Neural cell (in vitro differentiated cells): ENCODE data around the gene HLA-G. TPM values are rescaled to one million over a fixed set of nuclear protein-coding genes. Genes with fewer than 3 reads are reported as not detected.

Experiments
- H2AFZ ChIP-seq: fragments of 200-600, 300-800 bp; sonication (generic), shearing (Covaris generic); 2 replicates; pipeline ENCODE4 v1.6.0; 2014; ENCODE audit warnings: low read depth, mild to moderate bottlenecking, antibody characterized with exemption, low read length, moderate library complexity
- H3F3A ChIP-seq: fragments of 200-600 bp; shearing (Covaris generic); 2 replicates; pipeline ENCODE4 v1.6.1; 2016; ENCODE audit warnings: mild to moderate bottlenecking, moderate library complexity, mixed read lengths, antibody characterized with exemption, low read length; ENCODE audit not compliant: insufficient read depth, poor library complexity, severe bottlenecking
- H3K27ac ChIP-seq: fragments of 200-600, 300-800 bp; sonication (generic), shearing (Covaris generic); 2 replicates; pipeline ENCODE4 v1.5.1; 2014; ENCODE audit warnings: mild to moderate bottlenecking, low read length, moderate library complexity
- H3K27me3 ChIP-seq: fragments of 300-800, 200-600 bp; sonication (generic), shearing (Covaris generic); 2 replicates; pipeline ENCODE4 v1.6.0; 2014; ENCODE audit warnings: mild to moderate bottlenecking, low read depth, low read length, moderate library complexity; ENCODE audit not compliant: insufficient read depth
- H3K36me3 ChIP-seq: fragments of 300-800, 200-600 bp; sonication (generic), shearing (Covaris generic); 2 replicates; pipeline ENCODE4 v1.5.1; 2014; ENCODE audit warnings: mild to moderate bottlenecking, antibody characterized with exemption, low read length, moderate library complexity; ENCODE audit not compliant: insufficient read depth
- H3K4me2 ChIP-seq: fragments of 300-800, 200-600 bp; sonication (generic), shearing (Covaris generic); 2 replicates; pipeline ENCODE4 v1.6.0; 2014; ENCODE audit warnings: mild to moderate bottlenecking, low read length
- H3K4me3 ChIP-seq: fragments of 300-800, 200-600 bp; sonication (generic), shearing (Covaris generic); 2 replicates; pipeline ENCODE4 v1.5.1; 2014; ENCODE audit warnings: mild to moderate bottlenecking, low read length, moderate library complexity
- H3K79me2 ChIP-seq: fragments of 200-600 bp; shearing (Covaris generic); replicated peaks from 2 replicates; pipeline ENCODE4 v1.6.0; 2014; ENCODE audit warnings: mild to moderate bottlenecking, low read length, moderate library complexity; ENCODE audit not compliant: insufficient read depth
- H3K9ac ChIP-seq: fragments of 300-800, 200-600 bp; sonication (generic), shearing (Covaris generic); 2 replicates; pipeline ENCODE4 v1.6.1; 2016; ENCODE audit warnings: mild to moderate bottlenecking, low read length, mixed read lengths
- H3K9me2 ChIP-seq: fragments of 200-600 bp; shearing (Covaris generic); 2 replicates; pipeline ENCODE4 v1.6.1; 2016; ENCODE audit warnings: mild to moderate bottlenecking, low read length, mixed read lengths; ENCODE audit not compliant: insufficient read depth
- H3K9me3 ChIP-seq: fragments of 200-600, 300-800 bp; sonication (generic), shearing (Covaris generic); 2 replicates; pipeline ENCODE4 v1.6.1; 2016; ENCODE audit warnings: mild to moderate bottlenecking, mixed run types, low read length, moderate library complexity, mixed read lengths
- H4K20me1 ChIP-seq: fragments of 200-600 bp; shearing (Covaris generic); 2 replicates; pipeline ENCODE4 v1.6.1; 2016; ENCODE audit warnings: mild to moderate bottlenecking, mixed run types; ENCODE audit not compliant: insufficient read depth
- EP300 ChIP-seq: fragments of 450-650 bp; conservative IDR thresholded peaks from 2 replicates; pipeline ENCODE4 v1.6.1; 2014; ENCODE audit warnings: antibody characterized with exemption, mild to moderate bottlenecking, moderate library complexity; ENCODE audit not compliant: poor library complexity, severe bottlenecking
- EZH2 ChIP-seq: fragments of 200-600, 300-800 bp; shearing (Covaris generic), sonication (generic); IDR thresholded peaks from 2 replicates; pipeline ENCODE4 v1.6.1; 2014; ENCODE audit warnings: antibody characterized with exemption, low read length, borderline replicate concordance, mild to moderate bottlenecking; ENCODE audit not compliant: insufficient read depth, poor library complexity, severe bottlenecking
- MXI1 ChIP-seq: fragments of 450-650 bp; conservative IDR thresholded peaks from 2 replicates; pipeline ENCODE4 v1.6.1; 2014; ENCODE audit warnings: antibody characterized with exemption, mild to moderate bottlenecking; ENCODE audit not compliant: poor library complexity, severe bottlenecking
- POLR2AphosphoS5 ChIP-seq: IDR thresholded peaks from 2 replicates; pipeline ENCODE4 v1.6.1; 2012
- RAD21 ChIP-seq: fragments of 450-650 bp; conservative IDR thresholded peaks from 2 replicates; pipeline ENCODE4 v1.6.1; 2014; ENCODE audit warnings: antibody characterized with exemption, mild to moderate bottlenecking, moderate library complexity
- SMC3 ChIP-seq: fragments of 450-650 bp; conservative IDR thresholded peaks from 2 replicates; pipeline ENCODE4 v1.6.1; 2014; ENCODE audit warnings: antibody characterized with exemption, mild to moderate bottlenecking, moderate library complexity; ENCODE audit not compliant: poor library complexity
- TAF1 ChIP-seq: IDR thresholded peaks from 2 replicates; pipeline ENCODE4 v1.6.1; 2012; ENCODE audit warnings: low read depth
- polyA plus RNA-seq: library from polyadenylated mRNA; depleted of rRNA; stranded (reverse); fragments of >200 nt; gene quantifications from 2 replicates; pipeline ENCODE4 v1.2.3, GENCODE V29; 2014
- TF ChIP-seq, protein P1 (sequence below): IDR thresholded peaks from 2 replicates; pipeline ENCODE4 v1.6.1; 2012; ENCODE audit warnings: borderline replicate concordance
- TF ChIP-seq, protein P2 (sequence below): fragments of 450-650 bp; IDR thresholded peaks from 2 replicates; pipeline ENCODE4 v1.5.1; 2014; ENCODE audit warnings: antibody characterized with exemption, mild to moderate bottlenecking, moderate library complexity; ENCODE audit not compliant: poor library complexity, severe bottlenecking

The HLA-G gene
- polyA plus RNA-seq, 1 donor from 2014 or later = not detected

DNA sequence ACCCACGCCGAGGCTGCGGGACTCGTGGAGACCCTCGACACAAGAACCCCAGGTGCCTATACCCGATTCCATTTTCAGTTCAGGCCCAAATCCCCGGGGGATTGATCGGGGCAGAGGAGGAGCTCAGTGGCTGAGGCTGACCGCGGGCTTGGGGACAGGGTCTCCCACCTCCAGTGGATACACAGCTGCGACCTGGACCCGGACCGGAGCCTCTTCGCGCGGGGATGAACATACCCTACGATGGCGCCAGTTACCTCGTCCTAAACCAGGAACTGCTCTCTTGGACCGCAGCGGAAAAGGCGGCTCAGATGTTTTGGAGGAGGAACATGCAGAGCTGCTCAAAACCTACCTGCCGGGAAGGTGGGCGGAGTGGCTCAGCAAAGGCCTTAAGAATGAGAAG lies 27.4 kb upstream of the HLA-G start:
- Histone ChIP-seq H3K4me3 (no peak overlapping the region), H2AFZ (no peak overlapping the region), H3K9me2 (no peaks in the 10 kb centered on the region), H3K4me2 (no peak overlapping the region), H3K79me2 (no peaks in the 10 kb centered on the region), H3K9me3 (no peaks in the 10 kb centered on the region), H3K27ac (no peak overlapping the region), H4K20me1 (no peaks in the 10 kb centered on the region), H3K36me3 (no peaks in the 10 kb centered on the region), H3K9ac (no peak overlapping the region), H3K27me3 (no peaks in the 10 kb centered on the region), H3F3A (no peaks in the 10 kb centered on the region)
- TF ChIP-seq TAF1 = no peak
- no peak for TF ChIP-seq SMC3
- TF ChIP-seq, protein P1, sequence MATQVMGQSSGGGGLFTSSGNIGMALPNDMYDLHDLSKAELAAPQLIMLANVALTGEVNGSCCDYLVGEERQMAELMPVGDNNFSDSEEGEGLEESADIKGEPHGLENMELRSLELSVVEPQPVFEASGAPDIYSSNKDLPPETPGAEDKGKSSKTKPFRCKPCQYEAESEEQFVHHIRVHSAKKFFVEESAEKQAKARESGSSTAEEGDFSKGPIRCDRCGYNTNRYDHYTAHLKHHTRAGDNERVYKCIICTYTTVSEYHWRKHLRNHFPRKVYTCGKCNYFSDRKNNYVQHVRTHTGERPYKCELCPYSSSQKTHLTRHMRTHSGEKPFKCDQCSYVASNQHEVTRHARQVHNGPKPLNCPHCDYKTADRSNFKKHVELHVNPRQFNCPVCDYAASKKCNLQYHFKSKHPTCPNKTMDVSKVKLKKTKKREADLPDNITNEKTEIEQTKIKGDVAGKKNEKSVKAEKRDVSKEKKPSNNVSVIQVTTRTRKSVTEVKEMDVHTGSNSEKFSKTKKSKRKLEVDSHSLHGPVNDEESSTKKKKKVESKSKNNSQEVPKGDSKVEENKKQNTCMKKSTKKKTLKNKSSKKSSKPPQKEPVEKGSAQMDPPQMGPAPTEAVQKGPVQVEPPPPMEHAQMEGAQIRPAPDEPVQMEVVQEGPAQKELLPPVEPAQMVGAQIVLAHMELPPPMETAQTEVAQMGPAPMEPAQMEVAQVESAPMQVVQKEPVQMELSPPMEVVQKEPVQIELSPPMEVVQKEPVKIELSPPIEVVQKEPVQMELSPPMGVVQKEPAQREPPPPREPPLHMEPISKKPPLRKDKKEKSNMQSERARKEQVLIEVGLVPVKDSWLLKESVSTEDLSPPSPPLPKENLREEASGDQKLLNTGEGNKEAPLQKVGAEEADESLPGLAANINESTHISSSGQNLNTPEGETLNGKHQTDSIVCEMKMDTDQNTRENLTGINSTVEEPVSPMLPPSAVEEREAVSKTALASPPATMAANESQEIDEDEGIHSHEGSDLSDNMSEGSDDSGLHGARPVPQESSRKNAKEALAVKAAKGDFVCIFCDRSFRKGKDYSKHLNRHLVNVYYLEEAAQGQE = no peak
- no peak for TF ChIP-seq MXI1
- TF ChIP-seq RAD21 = no peak
- TF ChIP-seq POLR2AphosphoS5 = no peak
- TF ChIP-seq EZH2 = no peak
- TF ChIP-seq, protein P2, sequence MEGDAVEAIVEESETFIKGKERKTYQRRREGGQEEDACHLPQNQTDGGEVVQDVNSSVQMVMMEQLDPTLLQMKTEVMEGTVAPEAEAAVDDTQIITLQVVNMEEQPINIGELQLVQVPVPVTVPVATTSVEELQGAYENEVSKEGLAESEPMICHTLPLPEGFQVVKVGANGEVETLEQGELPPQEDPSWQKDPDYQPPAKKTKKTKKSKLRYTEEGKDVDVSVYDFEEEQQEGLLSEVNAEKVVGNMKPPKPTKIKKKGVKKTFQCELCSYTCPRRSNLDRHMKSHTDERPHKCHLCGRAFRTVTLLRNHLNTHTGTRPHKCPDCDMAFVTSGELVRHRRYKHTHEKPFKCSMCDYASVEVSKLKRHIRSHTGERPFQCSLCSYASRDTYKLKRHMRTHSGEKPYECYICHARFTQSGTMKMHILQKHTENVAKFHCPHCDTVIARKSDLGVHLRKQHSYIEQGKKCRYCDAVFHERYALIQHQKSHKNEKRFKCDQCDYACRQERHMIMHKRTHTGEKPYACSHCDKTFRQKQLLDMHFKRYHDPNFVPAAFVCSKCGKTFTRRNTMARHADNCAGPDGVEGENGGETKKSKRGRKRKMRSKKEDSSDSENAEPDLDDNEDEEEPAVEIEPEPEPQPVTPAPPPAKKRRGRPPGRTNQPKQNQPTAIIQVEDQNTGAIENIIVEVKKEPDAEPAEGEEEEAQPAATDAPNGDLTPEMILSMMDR = no peak
- TF ChIP-seq EP300 = no peak

GRCh38 chr6:29806387-29806786 lies 21.2 kb upstream of the HLA-G start:
- Histone ChIP-seq H3K4me3 (no peak overlapping the region), H3K36me3 (no peaks in the 10 kb centered on the region), H3K4me2 (no peak overlapping the region), H2AFZ (no peak overlapping the region), H3F3A (no peaks in the 10 kb centered on the region), H3K9me3 (no peaks in the 10 kb centered on the region), H3K27ac (no peak overlapping the region), H3K79me2 (no peaks in the 10 kb centered on the region), H3K9me2 (no peaks in the 10 kb centered on the region), H4K20me1 (no peaks in the 10 kb centered on the region), H3K9ac (no peak overlapping the region), H3K27me3 (no peaks in the 10 kb centered on the region)
- TF ChIP-seq, protein P1 = no peak
